HFFc6 (cell line): ENCODE data around the gene C1orf167. TPM values are rescaled to one million over a fixed set of nuclear protein-coding genes. Genes with fewer than 3 reads are reported as not detected.

Experiments
- DNase-seq: peaks from one replicate; pipeline ENCODE4 v3.0.0-alpha.2; 2018
- H3K27ac Mint-ChIP-seq: 2 replicates; pipeline ENCODE4 v1.8.0; 2020; ENCODE audit warnings: mild to moderate bottlenecking, mixed read lengths
- H3K27me3 Mint-ChIP-seq: 2 replicates; pipeline ENCODE4 v1.8.0; 2021; ENCODE audit warnings: mild to moderate bottlenecking, moderate library complexity, mixed read lengths; ENCODE audit not compliant: insufficient read depth
- H3K36me3 Mint-ChIP-seq: 2 replicates; pipeline ENCODE4 v1.8.0; 2021; ENCODE audit warnings: low read depth, mixed read lengths
- H3K4me1 Mint-ChIP-seq: 2 replicates; pipeline ENCODE4 v1.8.0; 2020; ENCODE audit warnings: low read depth, mixed read lengths
- H3K4me3 Mint-ChIP-seq: 2 replicates; pipeline ENCODE4 v1.8.0; 2020; ENCODE audit warnings: mild to moderate bottlenecking, moderate library complexity, mixed read lengths
- H3K9me3 Mint-ChIP-seq: 2 replicates; pipeline ENCODE4 v1.8.0; 2020; ENCODE audit warnings: mild to moderate bottlenecking, mixed read lengths
- total RNA-seq, 6 experiments: library from RNA; stranded (reverse); fragmentation: NEBNext Ultra II Directional; extraction: Animal tissue kit (Norgen Biotek cat#: 25700); gene quantifications; 2 replicates in 1 of 6; 3 replicates in 5 of 6; pipeline ENCODE4 v1.2.3, GENCODE V29; 2021
- TF ChIP-seq, protein P1 (sequence below): fragments of 200-600 bp; sonication (generic); IDR thresholded peaks from 2 replicates; pipeline ENCODE4 v1.5.0; 2021; ENCODE audit warnings: antibody characterized with exemption, mild to moderate bottlenecking

Gene C1orf167
- total RNA-seq, 6 experiments from 2014 or later: 0.23 to 0.59 (median 0.38) TPM; not detected in 2

GRCh38 chr1:11728126-11728806, 33.7 kb upstream of the C1orf167 start:
- DNase-seq: no peak
- peaks cover 11% of the 10 kb centered on the region for H3K27me3 Mint-ChIP-seq
- H3K36me3 Mint-ChIP-seq: no peaks in the 10 kb centered on the region
- no peak overlapping the region for H3K27ac Mint-ChIP-seq
- H3K9me3 Mint-ChIP-seq: no peaks in the 10 kb centered on the region
- TF ChIP-seq, protein P1, sequence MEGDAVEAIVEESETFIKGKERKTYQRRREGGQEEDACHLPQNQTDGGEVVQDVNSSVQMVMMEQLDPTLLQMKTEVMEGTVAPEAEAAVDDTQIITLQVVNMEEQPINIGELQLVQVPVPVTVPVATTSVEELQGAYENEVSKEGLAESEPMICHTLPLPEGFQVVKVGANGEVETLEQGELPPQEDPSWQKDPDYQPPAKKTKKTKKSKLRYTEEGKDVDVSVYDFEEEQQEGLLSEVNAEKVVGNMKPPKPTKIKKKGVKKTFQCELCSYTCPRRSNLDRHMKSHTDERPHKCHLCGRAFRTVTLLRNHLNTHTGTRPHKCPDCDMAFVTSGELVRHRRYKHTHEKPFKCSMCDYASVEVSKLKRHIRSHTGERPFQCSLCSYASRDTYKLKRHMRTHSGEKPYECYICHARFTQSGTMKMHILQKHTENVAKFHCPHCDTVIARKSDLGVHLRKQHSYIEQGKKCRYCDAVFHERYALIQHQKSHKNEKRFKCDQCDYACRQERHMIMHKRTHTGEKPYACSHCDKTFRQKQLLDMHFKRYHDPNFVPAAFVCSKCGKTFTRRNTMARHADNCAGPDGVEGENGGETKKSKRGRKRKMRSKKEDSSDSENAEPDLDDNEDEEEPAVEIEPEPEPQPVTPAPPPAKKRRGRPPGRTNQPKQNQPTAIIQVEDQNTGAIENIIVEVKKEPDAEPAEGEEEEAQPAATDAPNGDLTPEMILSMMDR: no peak
- no peak overlapping the region for H3K4me3 Mint-ChIP-seq
- H3K4me1 Mint-ChIP-seq: peaks cover 22% of the 10 kb centered on the region

GRCh38 chr1:11729155-11729497, 32.9 kb upstream of the C1orf167 start:
- Mint-ChIP-seq H3K27me3 (peaks cover 11% of the 10 kb centered on the region), H3K4me1 (peaks cover 22% of the 10 kb centered on the region), H3K9me3 (no peaks in the 10 kb centered on the region), H3K4me3 (no peak overlapping the region), H3K27ac (no peak overlapping the region), H3K36me3 (no peaks in the 10 kb centered on the region)
- DNase-seq: no peak
- TF ChIP-seq, protein P1: no peak

- no peaks in the 10 kb centered on the region for H3K9me3 Mint-ChIP-seq
- TF ChIP-seq, protein P1: no peak
- H3K36me3 Mint-ChIP-seq: no peaks in the 10 kb centered on the region
- H3K4me1 Mint-ChIP-seq: peaks cover 22% of the 10 kb centered on the region
- H3K4me3 Mint-ChIP-seq: no peak overlapping the region
- no peak overlapping the region for H3K27ac Mint-ChIP-seq
- peaks cover 9% of the 10 kb centered on the region for H3K27me3 Mint-ChIP-seq
- no peak for DNase-seq
These were observed 32.2 kb upstream of the C1orf167 start for GRCh38 chr1:11729498-11730428.

GRCh38 chr1:11730429-11730891, 31.5 kb upstream of the C1orf167 start:
- peaks cover 5% of the 10 kb centered on the region for H3K27me3 Mint-ChIP-seq
- no peaks in the 10 kb centered on the region for H3K36me3 Mint-ChIP-seq
- peaks cover 22% of the 10 kb centered on the region for H3K4me1 Mint-ChIP-seq
- TF ChIP-seq, protein P1: no peak
- DNase-seq: no peak
- no peak overlapping the region for H3K27ac Mint-ChIP-seq
- H3K4me3 Mint-ChIP-seq: no peak overlapping the region
- H3K9me3 Mint-ChIP-seq: no peaks in the 10 kb centered on the region

- Mint-ChIP-seq H3K27ac (peak overlapping the region; percentile 52), H3K27me3 (no peaks in the 10 kb centered on the region; the same call in none of the 2 replicates)
These were observed 30.2 kb upstream of the C1orf167 start for GRCh38 chr1:11731691-11732283.

More at GRCh38 chr1:11731691-11732283, 30.2 kb upstream of the C1orf167 start:
- Mint-ChIP-seq H3K4me3 (peak overlapping the region; percentile 74), H3K9me3 (no peaks in the 10 kb centered on the region), H3K4me1 (peaks cover 22% of the 10 kb centered on the region), H3K36me3 (no peaks in the 10 kb centered on the region)
- TF ChIP-seq, protein P1: no peak
- no peak for DNase-seq
